GM12878 (cell line): Measurements from ENCODE around the gene SLIT1. TPM values are rescaled to one million over a fixed set of nuclear protein-coding genes. Genes with fewer than 3 reads are reported as not detected.

Source experiments
- ATAC-seq: fragments of 200-7000 bp; cut with Tn5 transposase; 3 replicates; pipeline ENCODE4 v1.9.1; 2020; ENCODE audit warnings: mild to moderate bottlenecking, moderate library complexity
- BruUV-seq: library from RNA; stranded (reverse); fragments of 400-500 nt; replicated peaks from 2 replicates; lab custom pipeline; 2021; lab: Mats Ljungman, UMichigan
- CTCF ChIA-PET: fragments of 300-600 bp; sonication (Branson Sonifier 250); formaldehyde crosslinking; extraction: SDS; loops from one replicate; lab custom pipeline; 2021; ENCODE audit warnings: inconsistent platforms; lab: Yijun Ruan, JAX
- POLR2A ChIA-PET: fragments of 350-600 bp; formaldehyde crosslinking; extraction: SDS; loops from one replicate; lab custom pipeline; 2021; ENCODE audit warnings: inconsistent platforms; lab: Charles Lee
- RAD21 ChIA-PET: fragments of 300-600 bp; sonication (Branson Sonifier 250); formaldehyde crosslinking; loops from one replicate; lab custom pipeline; 2023; ENCODE audit warnings: antibody characterized with exemption; ENCODE audit not compliant: unreplicated experiment; lab: Charles Lee
- SMC1A ChIA-PET: fragments of 300-600 bp; sonication (Branson Sonifier 250); formaldehyde crosslinking; loops from one replicate; lab custom pipeline; 2023; ENCODE audit not compliant: unreplicated experiment, uncharacterized antibody; lab: Charles Lee
- DNase-seq: peaks from one replicate; pipeline ENCODE4 v3.0.0-alpha.2; 2011; ENCODE audit warnings: low read depth, low spot score
- FAIRE-seq: peaks from 3 replicates; lab custom pipeline; 2011; peaks lifted over from hg19 to GRCh38; lab: Jason Lieb, UNC
- H2AFZ ChIP-seq: 2 replicates; pipeline ENCODE4 v1.6.0; 2011; ENCODE audit warnings: low read depth, low read length, control low read depth; ENCODE audit not compliant: control insufficient read depth
- H3K27ac ChIP-seq: 2 replicates; pipeline ENCODE4 v1.5.1; 2011; ENCODE audit warnings: control low read depth; ENCODE audit not compliant: control insufficient read depth, insufficient read depth
- H3K27me3 ChIP-seq, 2 experiments: replicated peaks in 1 of 2; 2 replicates each; pipeline versions ENCODE4 v1.6.0 to v1.6.1; 2011; ENCODE audit warnings: low read length in 1 of 2; ENCODE audit not compliant: control insufficient read depth in 2 of 2, insufficient read depth in 2 of 2
- H3K36me3 ChIP-seq, 2 experiments: 2 replicates each; pipeline ENCODE4 v1.5.1; 2011; ENCODE audit warnings: low read length in 1 of 2; ENCODE audit not compliant: control insufficient read depth in 2 of 2, insufficient read depth in 2 of 2
- H3K4me1 ChIP-seq: 2 replicates; pipeline ENCODE4 v1.6.1; 2011; ENCODE audit warnings: mild to moderate bottlenecking, low read length, moderate library complexity, mixed read lengths; ENCODE audit not compliant: control insufficient read depth, insufficient read depth
- H3K4me2 ChIP-seq: 2 replicates; pipeline ENCODE4 v1.6.0; 2011; ENCODE audit warnings: control low read depth; ENCODE audit not compliant: control insufficient read depth, insufficient read depth
- H3K4me3 ChIP-seq: fragments of 200-600 bp; sonication (generic); 2 replicates; pipeline ENCODE4 v1.5.1; 2016
- H3K79me2 ChIP-seq: 2 replicates; pipeline ENCODE4 v1.6.0; 2011; ENCODE audit warnings: low read length; ENCODE audit not compliant: control insufficient read depth, insufficient read depth
- H3K9ac ChIP-seq: 2 replicates; pipeline ENCODE4 v1.8.0; 2011; ENCODE audit warnings: low read length, control low read depth, mixed read lengths; ENCODE audit not compliant: control insufficient read depth, insufficient read depth
- H3K9me3 ChIP-seq: replicated peaks from 3 replicates; pipeline ENCODE4 v1.5.1; 2011; ENCODE audit warnings: mild to moderate bottlenecking, low read length; ENCODE audit not compliant: control insufficient read depth, insufficient read depth
- H4K20me1 ChIP-seq: 2 replicates; pipeline ENCODE4 v1.6.0; 2011; ENCODE audit not compliant: control insufficient read depth, insufficient read depth
- BRCA1 ChIP-seq: IDR thresholded peaks from 2 replicates; pipeline ENCODE4 v1.6.1; 2011; ENCODE audit warnings: low read depth, low read length, improper control_type of control experiment
- CREM ChIP-seq: IDR thresholded peaks from 2 replicates; pipeline ENCODE4 v1.6.1; 2014; ENCODE audit warnings: antibody characterized with exemption, low read depth
- E4F1 ChIP-seq: fragments of 450-650 bp; IDR thresholded peaks from 2 replicates; pipeline ENCODE4 v1.6.1; 2018; ENCODE audit warnings: borderline replicate concordance, mild to moderate bottlenecking; ENCODE audit not compliant: partially characterized antibody
- EGR1 ChIP-seq, 2 experiments: IDR thresholded peaks; 1 replicate in 1 of 2; 2 replicates in 1 of 2; pipeline ENCODE4 v1.6.1; 2011 to 2012; ENCODE audit warnings: low read depth in 2 of 2, low read length in 2 of 2, borderline replicate concordance in 1 of 2, mild to moderate bottlenecking in 1 of 2, moderate library complexity in 1 of 2
- ESRRA ChIP-seq: IDR thresholded peaks from 2 replicates; pipeline ENCODE4 v1.6.1; 2012; ENCODE audit warnings: mild to moderate bottlenecking, low read length, improper control_type of control experiment
- HCFC1 ChIP-seq: fragments of 150-350 bp; IDR thresholded peaks from 2 replicates; pipeline ENCODE4 v1.6.1; 2014; ENCODE audit warnings: low read length
- HDAC2 ChIP-seq: fragments of 200-600 bp; sonication (generic); IDR thresholded peaks from 2 replicates; pipeline ENCODE4 v1.6.1; 2017
- IKZF1 ChIP-seq: fragments of 450-650 bp; conservative IDR thresholded peaks from 2 replicates; pipeline ENCODE4 v1.6.1; 2017; ENCODE audit warnings: antibody characterized with exemption, mild to moderate bottlenecking
- KAT2A ChIP-seq: conservative IDR thresholded peaks from 2 replicates; pipeline ENCODE4 v1.6.1; 2011; ENCODE audit warnings: low read depth, low read length; ENCODE audit not compliant: control insufficient read depth
- MXI1 ChIP-seq: fragments of 150-350 bp; IDR thresholded peaks from 2 replicates; pipeline ENCODE4 v1.6.1; 2011; ENCODE audit warnings: low read depth, mild to moderate bottlenecking, inconsistent platforms, low read length, improper control_type of control experiment
- POLR2A ChIP-seq: IDR thresholded peaks from 2 replicates; pipeline ENCODE4 v1.6.1; 2011; ENCODE audit warnings: low read depth, mild to moderate bottlenecking, low read length
- RAD51 ChIP-seq: fragments of 450-650 bp; IDR thresholded peaks from 2 replicates; pipeline ENCODE4 v1.6.1; 2016; ENCODE audit warnings: moderate library complexity, mild to moderate bottlenecking, inconsistent platforms
- RCOR1 ChIP-seq: conservative IDR thresholded peaks from 2 replicates; pipeline ENCODE4 v1.6.1; 2012; ENCODE audit warnings: low read depth, low read length, improper control_type of control experiment
- SKIL ChIP-seq: fragments of 450-650 bp; IDR thresholded peaks from 2 replicates; pipeline ENCODE4 v1.6.1; 2017; ENCODE audit warnings: mild to moderate bottlenecking, low read depth, inconsistent platforms; ENCODE audit not compliant: poor library complexity, severe bottlenecking
- TAF1 ChIP-seq: IDR thresholded peaks from 2 replicates; pipeline ENCODE4 v1.6.1; 2011; ENCODE audit warnings: mild to moderate bottlenecking, low read depth, low read length, borderline replicate concordance
- TCF12 ChIP-seq: IDR thresholded peaks from 2 replicates; pipeline ENCODE4 v1.6.1; 2011; ENCODE audit warnings: low read depth, mild to moderate bottlenecking, low read length
- YY1 ChIP-seq: IDR thresholded peaks from 2 replicates; pipeline ENCODE4 v1.6.1; 2011; ENCODE audit warnings: low read depth, mild to moderate bottlenecking, low read length
- ZBTB33 ChIP-seq: fragments of 450-650 bp; IDR thresholded peaks from 2 replicates; pipeline ENCODE4 v1.6.1; 2017; ENCODE audit warnings: mild to moderate bottlenecking
- ZNF384 ChIP-seq: IDR thresholded peaks from 2 replicates; pipeline ENCODE4 v1.6.1; 2012; ENCODE audit warnings: low read depth, mild to moderate bottlenecking, low read length, improper control_type of control experiment, borderline replicate concordance
- ZSCAN29 ChIP-seq: fragments of 450-650 bp; IDR thresholded peaks from 2 replicates; pipeline ENCODE4 v1.6.1; 2017; ENCODE audit warnings: mild to moderate bottlenecking, moderate library complexity
- WGBS: methylation state at CpG from one replicate; pipeline ENCODE4 v1.1.6; 2016; ENCODE audit warnings: low lambda C conversion rate; ENCODE audit not compliant: insufficient replicate concordance, insufficient coverage; ENCODE audit errors: missing lambda C conversion rate; 5-methylcytosine and 5-hydroxymethylcytosine counted together
- in situ Hi-C: fragments of 300-500 bp; cut with MboI; formaldehyde crosslinking; loops from 9 replicates; pipeline ENCODE4 v1.14.3; 2018; ENCODE audit warnings: mixed read lengths
- intact Hi-C: fragments of 100-400 bp; cut with micrococcal nuclease; formaldehyde crosslinking; loops from one replicate; pipeline ENCODE4 v1.14.2; 2022; ENCODE audit not compliant: unreplicated experiment
- polyA plus RNA-seq, 11 experiments: library from polyadenylated mRNA; depleted of rRNA in 4 of 11; unstranded in 6 of 11; stranded (reverse) in 5 of 11; fragments of >200 nt; fragmentation: Nextera tagmentation in 4 of 11; fragmentation: Illumina TruSeq in 1 of 11; extraction: Ambion mirVana in 4 of 11; extraction: Trizol in 1 of 11; gene quantifications; 1 replicate in 1 of 11; 2 replicates in 10 of 11; pipeline versions ENCODE4 v1.2.1 to v1.2.3, GENCODE V29; 2011 to 2016; ENCODE audit warnings: inconsistent platforms in 2 of 11, missing spikeins in 2 of 11, low read depth in 1 of 11
- total RNA-seq, 4 experiments: library from RNA; depleted of rRNA in 3 of 4; stranded (reverse); fragments of >200 nt in 3 of 4; fragmentation: Illumina TruSeq in 1 of 4; extraction: Trizol in 1 of 4; gene quantifications; 2 replicates each; pipeline versions ENCODE4 v1.2.1 to v1.2.3, GENCODE V29; 2013 to 2021

Gene SLIT1
- total and polyA plus RNA-seq, 10 of the 15 experiments (the other 5 are each of a cell fraction or from before 2014, with no cell fraction given) = 0.04 to 0.19 (median 0.06) TPM; not detected in 4

- ChIA-PET CTCF (interaction anchor here (1.2 to 2.9 kb wide), 6 partner anchors 16 to 157 kb away, joined by 3 to 16 read pairs (median 5); no protein-coding TSS in a partner anchor), SMC1A (interaction anchor here (1.6 kb wide), 1 partner anchor 157 kb away, joined by 3 read pairs; no protein-coding TSS in a partner anchor), POLR2A (no interaction called here), RAD21 (no interaction called here)
- H3K9me3 ChIP-seq = no peaks in the 10 kb centered on the region; the same call in 1 of the 3 replicates
- ATAC-seq = no peak
- H3K9ac ChIP-seq = no peak overlapping the region
- H3K27ac ChIP-seq = no peak overlapping the region
- H3K4me2 ChIP-seq = no peak overlapping the region
- H3K79me2 ChIP-seq = no peaks in the 10 kb centered on the region
- no peak for DNase-seq
- no peak for TF ChIP-seq RAD51
- TF ChIP-seq TAF1 = no peak
- TF ChIP-seq ZSCAN29 = no peak
- TF ChIP-seq RCOR1 = no peak
- no peak for TF ChIP-seq CREM
- no peak for TF ChIP-seq EGR1 (IDR thresholded peaks at IDR 0.05; ENCODE audit: borderline replicate concordance in 1 of 2, low read depth in 2 of 2, low read length in 2 of 2)
- TF ChIP-seq ZNF384 = no peak
- TF ChIP-seq ESRRA = no peak
- no peak for TF ChIP-seq TCF12
- no peak for TF ChIP-seq E4F1
- TF ChIP-seq MXI1 = no peak
- no peak for TF ChIP-seq KAT2A
- TF ChIP-seq HCFC1 = no peak
- TF ChIP-seq HDAC2 = no peak
- no peak for TF ChIP-seq BRCA1
- TF ChIP-seq POLR2A = no peak
- no peak for TF ChIP-seq ZBTB33
- TF ChIP-seq IKZF1 = no peak
- TF ChIP-seq SKIL = no peak
- TF ChIP-seq YY1 = no peak
- H4K20me1 ChIP-seq = no peaks in the 10 kb centered on the region
- no peak overlapping the region for H2AFZ ChIP-seq
- WGBS = 21% methylated on average over 2 of the region's 2 CpGs
- BruUV-seq = no TSS peak
- no peaks in the 10 kb centered on the region; a peak in 1 of 4 replicates for H3K27me3 ChIP-seq
- H3K4me3 ChIP-seq = no peak overlapping the region
- no peak for FAIRE-seq
- intact Hi-C loops = no loop called here
- in situ Hi-C loops = no loop called here
- no peaks in the 10 kb centered on the region for H3K36me3 ChIP-seq
- H3K4me1 ChIP-seq = peaks cover 8% of the 10 kb centered on the region
Observed at GRCh38 chr10:97053276-97053675, 132.5 kb downstream of the SLIT1 start.
